GM19438 (cell line): ENCODE measurements around the gene S100A10.

Experiments
- ATAC-seq: cut with Tn5 transposase; IDR thresholded peaks from one replicate; pipeline ENCODE4 v1.9.1; 2021; ENCODE audit warnings: low read depth; ENCODE audit not compliant: unreplicated experiment

The S100A10 gene

GRCh38 chr1:152014943-152015342 is 21.3 kb upstream of the S100A10 start:
- no peak for ATAC-seq

- no peak for ATAC-seq
These were observed 20.1 kb upstream of the S100A10 start for GRCh38 chr1:152013664-152014237.

GRCh38 chr1:152009691-152010090 is 16.0 kb upstream of the S100A10 start:
- ATAC-seq: no peak

GRCh38 chr1:152007047-152007446 is 13.4 kb upstream of the S100A10 start:
- ATAC-seq: no peak

- ATAC-seq: no peak
These were observed 11.8 kb upstream of the S100A10 start for GRCh38 chr1:152005360-152005912.

GRCh38 chr1:152003846-152004442 is 10.3 kb upstream of the S100A10 start:
- ATAC-seq: no peak

GRCh38 chr1:152002960-152003359 is 9.3 kb upstream of the S100A10 start:
- ATAC-seq: no peak

- no peak for ATAC-seq
These were observed 8.2 kb upstream of the S100A10 start for GRCh38 chr1:152001631-152002584.

GRCh38 chr1:152000964-152001630 is 7.4 kb upstream of the S100A10 start:
- ATAC-seq: no peak

- no peak for ATAC-seq
These were observed 5.1 kb upstream of the S100A10 start for GRCh38 chr1:151998611-151999362.

- no peak for ATAC-seq
These were observed 3.6 kb upstream of the S100A10 start for GRCh38 chr1:151997284-151997570.

- no peak for ATAC-seq
These were observed 2.1 kb upstream of the S100A10 start for GRCh38 chr1:151995774-151996173.

- no peak for ATAC-seq
These were observed 1.3 kb upstream of the S100A10 start for GRCh38 chr1:151994956-151995355.

GRCh38 chr1:151993084-151993733 is 450 bp downstream of the S100A10 start:
- ATAC-seq: no peak

- ATAC-seq: no peak
These were observed 1.2 kb downstream of the S100A10 start for GRCh38 chr1:151992303-151993083.

GRCh38 chr1:151991663-151992302 is 1.9 kb downstream of the S100A10 start:
- no peak for ATAC-seq

GRCh38 chr1:151990856-151991198 is 2.8 kb downstream of the S100A10 start:
- ATAC-seq: no peak

- ATAC-seq: no peak
These were observed 3.4 kb downstream of the S100A10 start for GRCh38 chr1:151990058-151990855.
